IMR-90 (cell line): Measurements from ENCODE around the gene C22orf42. TPM values are rescaled to one million over a fixed set of nuclear protein-coding genes. Genes with fewer than 3 reads are reported as not detected.

Experiments
- ATAC-seq: fragments of 200-7000 bp; cut with Tn5 transposase; 2 replicates; pipeline ENCODE4 v1.9.1; 2020; ENCODE audit warnings: low read depth, mild to moderate bottlenecking, moderate library complexity
- BruUV-seq: library from RNA; stranded (reverse); fragments of 400-500 nt; replicated peaks from 2 replicates; lab custom pipeline; 2021; lab: Mats Ljungman, UMichigan
- CTCF ChIA-PET: fragments of 300-600 bp; formaldehyde crosslinking; extraction: SDS; loops from one replicate; lab custom pipeline; 2021; ENCODE audit warnings: antibody characterized with exemption; lab: Yijun Ruan, JAX
- POLR2A ChIA-PET: fragments of 300-600 bp; sonication (Branson Sonifier 250); formaldehyde crosslinking; loops from one replicate; lab custom pipeline; 2022; ENCODE audit warnings: antibody characterized with exemption; ENCODE audit not compliant: unreplicated experiment; lab: Charles Lee
- DNase-seq: peaks from one replicate; pipeline ENCODE4 v3.0.0; 2013
- H2AFZ ChIP-seq: replicated peaks from 2 replicates; pipeline ENCODE3; 2013; ENCODE audit warnings: low read length, mild to moderate bottlenecking; ENCODE audit not compliant: poor library complexity
- H2AK5ac ChIP-seq: 2 replicates; pipeline ENCODE4 v1.6.1; 2013; ENCODE audit warnings: low read depth, low read length, inconsistent platforms
- H2AK9ac ChIP-seq: replicated peaks from 2 replicates; pipeline ENCODE3; 2013; ENCODE audit warnings: mild to moderate bottlenecking, low read depth, low read length, moderate library complexity; ENCODE audit not compliant: poor library complexity
- H2BK120ac ChIP-seq: 2 replicates; pipeline ENCODE4 v1.6.1; 2013; ENCODE audit warnings: low read depth, low read length, inconsistent platforms
- H2BK15ac ChIP-seq: 3 replicates; pipeline ENCODE4 v1.6.1; 2013; ENCODE audit warnings: low read depth, low read length, inconsistent platforms
- H2BK20ac ChIP-seq: 2 replicates; pipeline ENCODE4 v1.6.1; 2013; ENCODE audit warnings: low read depth, mild to moderate bottlenecking, inconsistent platforms, low read length, moderate library complexity
- H2BK5ac ChIP-seq: 2 replicates; pipeline ENCODE4 v1.6.1; 2013; ENCODE audit warnings: mild to moderate bottlenecking, low read depth, low read length, inconsistent platforms; ENCODE audit not compliant: poor library complexity, severe bottlenecking
- H3K14ac ChIP-seq: replicated peaks from 2 replicates; pipeline ENCODE4 v1.6.1; 2013; ENCODE audit warnings: low read depth, low read length, inconsistent platforms
- H3K18ac ChIP-seq: 2 replicates; pipeline ENCODE4 v1.6.1; 2013; ENCODE audit warnings: low read depth, low read length, control low read depth
- H3K23ac ChIP-seq: 2 replicates; pipeline ENCODE4 v1.6.1; 2013; ENCODE audit warnings: low read depth, low read length, inconsistent platforms
- H3K27ac ChIP-seq: 2 replicates; pipeline ENCODE4 v1.5.1; 2013; ENCODE audit warnings: mild to moderate bottlenecking, control low read depth, low read length; ENCODE audit not compliant: insufficient read depth
- H3K27me3 ChIP-seq: 2 replicates; pipeline ENCODE4 v1.6.1; 2013; ENCODE audit warnings: low read length; ENCODE audit not compliant: control insufficient read depth, insufficient read depth
- H3K36me3 ChIP-seq: 2 replicates; pipeline ENCODE4 v1.6.1; 2013; ENCODE audit warnings: low read length, mixed read lengths; ENCODE audit not compliant: control insufficient read depth, insufficient read depth
- H3K4ac ChIP-seq: 2 replicates; pipeline ENCODE4 v1.6.1; 2013; ENCODE audit warnings: low read depth, low read length, inconsistent platforms
- H3K4me1 ChIP-seq: 2 replicates; pipeline ENCODE4 v1.6.1; 2013; ENCODE audit warnings: low read length, mixed read lengths; ENCODE audit not compliant: control insufficient read depth, insufficient read depth
- H3K4me2 ChIP-seq: 2 replicates; pipeline ENCODE4 v1.6.1; 2013; ENCODE audit warnings: low read depth, mild to moderate bottlenecking, control low read depth, low read length, moderate library complexity
- H3K4me3 ChIP-seq: 2 replicates; pipeline ENCODE4 v1.5.1; 2013; ENCODE audit warnings: low read depth, mild to moderate bottlenecking, control low read depth, low read length, moderate library complexity; ENCODE audit not compliant: insufficient read depth
- H3K56ac ChIP-seq: 2 replicates; pipeline ENCODE4 v1.6.1; 2013; ENCODE audit warnings: low read length, inconsistent platforms; ENCODE audit not compliant: insufficient read depth; ENCODE audit errors: extremely low read depth
- H3K79me1 ChIP-seq, 2 experiments: 2 replicates each; pipeline ENCODE4 v1.6.1; 2013; ENCODE audit warnings: low read length in 2 of 2, inconsistent platforms in 1 of 2, low read depth in 1 of 2
- H3K9ac ChIP-seq: 2 replicates; pipeline ENCODE4 v1.6.1; 2013; ENCODE audit warnings: low read depth, low read length, control low read depth
- H3K9me1 ChIP-seq: 2 replicates; pipeline ENCODE4 v1.6.1; 2013; ENCODE audit warnings: low read length, inconsistent platforms; ENCODE audit not compliant: insufficient read depth
- H3K9me3 ChIP-seq: 2 replicates; pipeline ENCODE4 v1.6.1; 2013; ENCODE audit warnings: low read length; ENCODE audit not compliant: control insufficient read depth, insufficient read depth
- H4K20me1 ChIP-seq: 2 replicates; pipeline ENCODE4 v1.6.1; 2013; ENCODE audit warnings: low read length, inconsistent platforms; ENCODE audit not compliant: insufficient read depth
- H4K5ac ChIP-seq: 2 replicates; pipeline ENCODE4 v1.6.1; 2013; ENCODE audit warnings: mild to moderate bottlenecking, low read depth, low read length, control low read depth
- H4K8ac ChIP-seq, 2 experiments: 2 replicates each; pipeline ENCODE4 v1.6.1; 2013; ENCODE audit warnings: low read depth in 2 of 2, low read length in 2 of 2, control low read depth in 1 of 2, inconsistent platforms in 1 of 2
- H4K91ac ChIP-seq: 2 replicates; pipeline ENCODE4 v1.6.1; 2013; ENCODE audit warnings: low read depth, low read length, inconsistent platforms; ENCODE audit not compliant: insufficient read depth
- BHLHE40 ChIP-seq: fragments of 150-350 bp; IDR thresholded peaks from 2 replicates; pipeline ENCODE4 v1.6.1; 2016; ENCODE audit warnings: mild to moderate bottlenecking, low read depth, low read length
- MAFK ChIP-seq: IDR thresholded peaks from 2 replicates; pipeline ENCODE4 v1.6.1; 2012; ENCODE audit warnings: low read depth, low read length, improper control_type of control experiment
- MXI1 ChIP-seq: IDR thresholded peaks from 2 replicates; pipeline ENCODE4 v1.6.1; 2012; ENCODE audit warnings: low read depth, mild to moderate bottlenecking, low read length, moderate library complexity, borderline replicate concordance
- NFE2L2 ChIP-seq: fragments of 150-350 bp; IDR thresholded peaks from 2 replicates; pipeline ENCODE4 v1.6.1; 2016; ENCODE audit warnings: low read depth, mild to moderate bottlenecking, low read length
- WGBS, 2 experiments: methylation state at CpG; one replicate each; pipeline versions ENCODE4 v1.1.5 to v1.1.7; 2013; ENCODE audit warnings: missing lambda C conversion rate in 2 of 2; ENCODE audit not compliant: insufficient read length in 1 of 2; ENCODE audit errors: extremely low coverage in 2 of 2; 5-methylcytosine and 5-hydroxymethylcytosine counted together
- dilution Hi-C: fragments of 300-500 bp; cut with HindIII; formaldehyde crosslinking; loops from one replicate; pipeline ENCODE4 v1.14.3; 2018; ENCODE audit warnings: low sequenced_read_pairs; ENCODE audit not compliant: unreplicated experiment
- in situ Hi-C: fragments of 300-500 bp; cut with MboI; formaldehyde crosslinking; loops from 3 replicates; pipeline ENCODE4 v1.14.3; 2019; ENCODE audit warnings: low sequenced_read_pairs, inconsistent platforms, mixed read lengths
- intact Hi-C: fragments of 100-400 bp; cut with micrococcal nuclease; formaldehyde crosslinking; loops from 2 replicates; pipeline ENCODE4 v1.10.0; 2022
- polyA plus RNA-seq, 3 experiments: library from polyadenylated mRNA; depleted of rRNA; stranded (reverse); fragments of >200 nt; gene quantifications; 2 replicates each; pipeline ENCODE4 v1.2.3, GENCODE V29; 2012; ENCODE audit warnings: low replicate concordance in 1 of 3
- total RNA-seq: library from RNA; depleted of rRNA; stranded (reverse); fragments of >200 nt; gene quantifications from 2 replicates; pipeline ENCODE4 v1.2.3, GENCODE V29; 2012
- TF ChIP-seq, protein P1 (sequence below): conservative IDR thresholded peaks from 2 replicates; pipeline ENCODE4 v1.5.1; 2012; ENCODE audit warnings: mild to moderate bottlenecking, low read depth, low read length, improper control_type of control experiment

C22orf42 gene
- total and polyA plus RNA-seq, 2 of the 4 experiments (the other 2 are of a cell fraction): not detected

- intact Hi-C loops (loop anchor here (5.0 kb wide), 1 partner anchor 747 kb away; no protein-coding TSS in a partner anchor), in situ Hi-C loops (no loop called here), dilution Hi-C loops (no loop called here)
- Histone ChIP-seq H2BK120ac (no peak overlapping the region), H2BK20ac (no peak overlapping the region), H3K18ac (no peak overlapping the region), H2AK9ac (no peak overlapping the region), H2AK5ac (no peak overlapping the region), H3K14ac (no peak overlapping the region), H2BK15ac (no peak overlapping the region), H2BK5ac (no peak overlapping the region), H4K5ac (no peak overlapping the region), H3K27ac (no peak overlapping the region), H3K23ac (no peak overlapping the region), H3K4me1 (no peaks in the 10 kb centered on the region), H3K4me2 (no peak overlapping the region), H3K36me3 (no peaks in the 10 kb centered on the region), H3K9me3 (no peaks in the 10 kb centered on the region), H4K20me1 (no peaks in the 10 kb centered on the region), H3K9me1 (no peaks in the 10 kb centered on the region), H3K4me3 (no peak overlapping the region), H4K8ac (no peak overlapping the region), H2AFZ (no peak overlapping the region), H4K91ac (no peak overlapping the region), H3K79me1 (no peaks in the 10 kb centered on the region), H3K4ac (no peak overlapping the region), H3K27me3 (peaks cover 3% of the 10 kb centered on the region; the same call in 1 of the 2 replicates), H3K56ac (no peak overlapping the region), H3K9ac (no peak overlapping the region)
- ATAC-seq (no peak), DNase-seq (no peak)
- ChIA-PET CTCF (no interaction called here), POLR2A (no interaction called here)
- TF ChIP-seq MAFK: no peak
- TF ChIP-seq MXI1: no peak
- no peak for TF ChIP-seq NFE2L2
- no peak for TF ChIP-seq BHLHE40
- TF ChIP-seq, protein P1, sequence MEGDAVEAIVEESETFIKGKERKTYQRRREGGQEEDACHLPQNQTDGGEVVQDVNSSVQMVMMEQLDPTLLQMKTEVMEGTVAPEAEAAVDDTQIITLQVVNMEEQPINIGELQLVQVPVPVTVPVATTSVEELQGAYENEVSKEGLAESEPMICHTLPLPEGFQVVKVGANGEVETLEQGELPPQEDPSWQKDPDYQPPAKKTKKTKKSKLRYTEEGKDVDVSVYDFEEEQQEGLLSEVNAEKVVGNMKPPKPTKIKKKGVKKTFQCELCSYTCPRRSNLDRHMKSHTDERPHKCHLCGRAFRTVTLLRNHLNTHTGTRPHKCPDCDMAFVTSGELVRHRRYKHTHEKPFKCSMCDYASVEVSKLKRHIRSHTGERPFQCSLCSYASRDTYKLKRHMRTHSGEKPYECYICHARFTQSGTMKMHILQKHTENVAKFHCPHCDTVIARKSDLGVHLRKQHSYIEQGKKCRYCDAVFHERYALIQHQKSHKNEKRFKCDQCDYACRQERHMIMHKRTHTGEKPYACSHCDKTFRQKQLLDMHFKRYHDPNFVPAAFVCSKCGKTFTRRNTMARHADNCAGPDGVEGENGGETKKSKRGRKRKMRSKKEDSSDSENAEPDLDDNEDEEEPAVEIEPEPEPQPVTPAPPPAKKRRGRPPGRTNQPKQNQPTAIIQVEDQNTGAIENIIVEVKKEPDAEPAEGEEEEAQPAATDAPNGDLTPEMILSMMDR: no peak
- BruUV-seq: no TSS peak
- WGBS, 2 experiments: 53% methylated on average over 6 of the region's 11 CpGs; no CpG with 5 or more reads in 1 of the 2 experiments
Measured at GRCh38 chr22:32175115-32175514, 16.0 kb upstream of the C22orf42 start.
